Activated CD4-positive, alpha-beta T cell treated with anti-CD3 and anti-CD28 coated beads, Interleukin-2, Interleukin-4, amounts not matched to agents 100 ng/mL and 50 ng/mL, durations not matched to agents 16 hours and 8 hours (primary cell): ENCODE measurements around the gene ATRN.
"Not testable (repeated sequence)": the region's sequence is repeated elsewhere in the genome, so short reads cannot be mapped to it uniquely, and the experiment has no call there.

Source experiments
- DNase-seq: peaks from one replicate; pipeline ENCODE4 v3.0.0-alpha.2; 2020; ENCODE audit warnings: low spot score

The ATRN gene

DNA sequence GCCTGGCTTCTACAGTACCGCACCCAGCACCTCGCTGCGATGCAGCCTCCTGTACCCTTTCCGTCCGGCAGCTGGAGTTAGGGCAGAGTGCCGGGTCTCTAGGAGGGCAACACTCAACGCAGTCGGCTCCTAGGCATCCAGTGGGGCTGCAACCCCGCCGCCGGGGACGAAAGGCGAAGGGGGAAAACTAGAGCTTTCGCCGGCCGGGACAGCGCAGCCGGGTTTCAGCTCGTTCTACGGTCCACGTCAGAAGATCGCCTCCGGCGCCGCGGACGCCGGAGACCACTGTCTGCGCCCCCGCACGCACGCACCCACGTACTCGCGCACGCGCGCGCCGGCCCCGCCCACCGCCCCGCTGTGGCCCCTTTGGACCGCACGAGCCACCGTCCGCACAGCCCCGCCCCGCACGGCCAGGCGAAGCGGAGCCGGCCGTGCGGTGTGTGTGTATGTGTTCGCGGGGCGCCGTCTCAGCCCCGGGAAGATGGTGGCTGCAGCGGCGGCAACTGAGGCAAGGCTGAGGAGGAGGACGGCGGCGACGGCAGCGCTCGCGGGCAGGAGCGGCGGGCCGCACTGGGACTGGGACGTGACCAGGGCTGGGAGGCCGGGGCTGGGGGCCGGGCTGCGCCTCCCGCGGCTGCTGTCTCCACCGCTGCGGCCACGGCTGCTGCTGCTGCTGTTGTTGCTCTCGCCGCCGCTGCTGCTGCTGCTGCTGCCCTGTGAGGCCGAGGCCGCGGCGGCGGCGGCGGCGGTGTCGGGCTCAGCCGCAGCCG lies at the start of gene ATRN:
Gene ATRN, plus strand, starts transcription at position 392 of the 770 bp plus-strand sequence. Its CDS starts 90 bp downstream, at position 482.
- DNase-seq: peak; percentile 88

GRCh38 chr20:3421985-3422384 lies 48.8 kb upstream of the ATRN start:
- no peak for DNase-seq

GRCh38 chr20:3423126-3423525 lies 47.7 kb upstream of the ATRN start:
- DNase-seq: no peak

DNA sequence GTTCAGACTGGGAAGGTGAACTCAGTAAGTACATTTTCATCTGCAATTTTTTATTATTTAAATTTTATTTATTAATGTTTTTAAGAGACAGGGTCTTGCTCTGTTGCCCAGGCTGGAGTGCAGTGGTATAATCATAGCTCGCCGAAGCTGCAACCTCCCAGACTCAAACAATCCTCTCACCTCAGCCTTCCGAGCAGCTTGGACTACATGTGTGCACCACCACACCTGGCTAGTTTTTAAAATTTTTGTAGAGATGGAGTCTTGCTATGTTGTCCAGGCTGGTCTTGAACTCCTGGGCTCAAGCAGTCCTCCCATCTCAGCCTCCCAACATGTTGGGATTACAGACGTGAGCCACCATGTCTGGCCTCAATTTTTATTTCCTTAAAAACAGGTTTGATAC lies 44.1 kb upstream of the ATRN start:
- DNase-seq: not testable (repeated sequence)

DNA sequence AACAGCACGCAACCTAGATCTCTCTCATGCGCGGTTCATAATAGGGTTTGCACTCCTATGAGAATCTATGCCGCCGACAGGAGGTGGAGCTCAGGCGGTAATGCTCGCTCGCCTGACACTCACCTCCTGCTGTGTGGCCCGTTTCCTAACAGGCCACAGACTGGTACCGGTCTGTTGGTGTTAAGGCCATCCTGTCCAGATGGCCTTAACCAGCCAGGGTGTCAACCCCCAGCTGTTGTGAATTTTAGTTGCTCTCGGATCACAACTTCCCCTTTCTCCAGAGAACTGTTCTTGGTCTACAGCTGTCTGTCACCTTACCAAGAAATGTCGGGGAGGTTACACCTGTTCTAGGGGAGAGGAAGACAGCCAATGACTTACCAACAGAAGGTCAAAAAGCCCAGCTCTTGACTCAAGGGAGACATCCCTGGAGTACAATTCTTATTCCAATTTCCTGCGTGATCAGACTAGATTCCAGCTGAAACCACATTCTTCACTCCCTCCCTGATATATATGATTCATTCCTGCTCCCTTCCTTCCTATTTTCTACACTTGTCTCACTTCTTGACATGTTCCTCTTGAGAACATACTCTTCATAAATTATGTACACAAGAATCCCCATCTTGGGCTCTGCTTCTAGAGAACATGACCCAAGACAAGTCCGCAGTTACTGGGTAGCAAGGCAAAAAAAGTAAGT lies 40.3 kb upstream of the ATRN start:
- DNase-seq: no peak

- DNase-seq: no peak
These were observed 39.7 kb upstream of the ATRN start for GRCh38 chr20:3431109-3431508.

DNA sequence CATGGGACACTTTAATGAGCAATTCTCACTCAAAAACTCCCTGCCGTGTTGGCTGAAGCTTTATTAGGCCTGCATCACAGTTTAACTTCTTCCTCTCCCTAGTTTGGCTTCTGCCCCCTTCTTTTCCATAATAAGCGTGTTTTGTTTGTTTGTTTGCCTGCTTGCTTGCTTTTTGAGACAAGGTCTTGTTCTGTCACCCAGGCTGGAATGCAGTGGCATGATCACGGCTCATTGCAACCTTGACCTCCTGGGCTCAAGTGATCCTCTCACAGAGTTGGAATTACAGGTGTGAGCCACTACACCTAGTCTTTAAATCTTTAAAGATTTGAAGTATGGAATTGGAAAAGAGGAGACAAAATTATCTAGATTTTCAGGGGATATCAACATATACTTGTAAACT lies 38.0 kb upstream of the ATRN start:
- DNase-seq: no peak

GRCh38 chr20:3433744-3434143 lies 37.1 kb upstream of the ATRN start:
- DNase-seq: no peak

GRCh38 chr20:3434232-3434631 lies 36.6 kb upstream of the ATRN start:
- no peak for DNase-seq

DNA sequence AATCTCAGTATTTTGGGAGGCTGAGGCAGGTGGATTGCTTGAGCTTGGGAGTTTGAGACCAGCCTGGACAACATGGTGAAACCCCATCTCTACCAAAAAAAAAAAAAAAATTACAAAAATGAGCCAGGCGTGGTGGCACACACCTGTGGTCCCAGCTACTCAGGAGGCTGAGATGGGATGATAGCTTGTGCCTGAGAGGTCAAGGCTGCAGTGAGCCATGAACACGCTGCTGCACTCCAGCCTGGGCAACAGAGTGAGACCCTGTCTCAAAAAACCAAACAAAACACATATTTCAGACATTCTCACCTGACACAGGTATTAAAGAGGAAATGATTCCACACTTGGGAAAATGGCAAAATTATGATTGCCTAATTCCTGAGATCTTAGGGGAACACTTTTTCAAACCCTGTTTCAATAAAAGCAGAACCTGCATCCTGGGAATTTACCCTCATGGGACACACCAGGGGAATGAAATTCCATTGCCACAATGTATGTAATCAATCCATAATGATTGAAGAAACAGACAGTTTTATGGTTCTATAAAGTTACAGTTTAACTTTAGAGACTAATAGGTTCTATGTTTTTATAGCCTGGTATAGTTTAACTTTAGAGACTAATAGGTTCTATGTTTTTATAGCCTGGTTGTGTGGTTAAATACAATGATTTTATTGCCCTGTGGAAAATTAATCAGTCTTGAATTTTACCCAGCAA lies 33.8 kb upstream of the ATRN start:
- DNase-seq: no peak

DNA sequence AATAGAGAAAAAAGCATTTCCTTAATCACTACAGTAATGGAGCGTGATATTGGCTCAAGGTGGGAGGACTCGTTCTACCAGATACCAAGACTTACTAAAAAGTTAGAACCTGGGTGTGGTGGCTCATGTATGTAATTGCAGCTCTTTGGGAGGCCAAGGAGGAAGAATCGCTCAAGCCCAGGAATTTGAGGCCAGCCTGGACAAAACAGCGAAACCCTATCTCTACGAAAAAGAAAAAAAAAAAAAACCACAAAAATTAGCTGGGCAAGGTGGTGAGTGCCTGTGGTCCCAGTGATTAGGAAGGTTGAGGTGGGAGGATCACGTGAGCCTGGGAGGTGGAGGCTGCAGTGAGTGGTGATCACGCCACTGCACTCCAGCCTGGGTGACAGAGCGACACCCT lies 24.0 kb upstream of the ATRN start:
- DNase-seq: no peak

- DNase-seq: no peak
These were observed 23.5 kb upstream of the ATRN start for GRCh38 chr20:3447321-3447720.

DNA sequence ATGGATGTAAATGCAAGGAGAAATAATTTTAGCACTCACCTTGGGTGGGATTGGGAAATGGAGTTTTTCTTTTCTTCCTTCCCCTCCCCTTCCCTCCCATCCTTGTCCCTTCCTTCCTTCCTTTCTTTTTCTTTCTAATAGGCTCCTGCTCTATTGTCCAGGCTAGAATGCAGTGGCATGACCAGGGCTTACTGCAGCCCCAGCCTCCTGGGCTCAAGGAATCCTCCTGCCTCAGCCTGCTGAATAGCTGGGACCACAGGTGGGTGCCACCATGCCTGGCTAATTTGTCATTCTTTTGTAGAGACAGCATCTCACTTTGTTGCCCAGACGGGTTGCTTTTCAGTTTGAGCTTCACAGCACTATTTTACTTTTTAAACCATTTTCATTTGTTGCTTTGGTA lies 21.5 kb upstream of the ATRN start:
- no peak for DNase-seq

DNA sequence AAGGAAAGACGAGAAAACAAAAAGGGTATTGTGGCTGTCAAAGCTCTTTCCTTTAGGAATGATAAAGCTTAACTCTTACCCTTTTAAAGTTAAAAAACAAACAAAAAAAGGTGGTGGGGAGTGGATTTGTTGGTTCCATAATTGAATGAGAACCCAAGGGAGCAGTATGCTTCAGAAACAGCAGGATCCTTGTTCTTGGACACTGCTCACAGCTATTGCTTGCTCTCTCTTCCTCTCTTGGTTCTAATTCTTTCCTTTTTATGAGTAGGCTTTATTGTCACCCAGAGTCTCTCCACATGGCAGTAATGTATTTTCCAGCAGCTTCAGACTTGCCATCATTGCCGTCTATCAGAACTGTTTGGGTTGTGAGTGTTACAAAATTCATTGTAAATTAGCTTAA lies 18.7 kb upstream of the ATRN start:
- no peak for DNase-seq

- no peak for DNase-seq
These were observed 18.1 kb upstream of the ATRN start for GRCh38 chr20:3452690-3453089.

GRCh38 chr20:3454831-3455230 lies 16.0 kb upstream of the ATRN start:
- no peak for DNase-seq

- no peak for DNase-seq
These were observed 14.2 kb upstream of the ATRN start for GRCh38 chr20:3456648-3457047.

DNA sequence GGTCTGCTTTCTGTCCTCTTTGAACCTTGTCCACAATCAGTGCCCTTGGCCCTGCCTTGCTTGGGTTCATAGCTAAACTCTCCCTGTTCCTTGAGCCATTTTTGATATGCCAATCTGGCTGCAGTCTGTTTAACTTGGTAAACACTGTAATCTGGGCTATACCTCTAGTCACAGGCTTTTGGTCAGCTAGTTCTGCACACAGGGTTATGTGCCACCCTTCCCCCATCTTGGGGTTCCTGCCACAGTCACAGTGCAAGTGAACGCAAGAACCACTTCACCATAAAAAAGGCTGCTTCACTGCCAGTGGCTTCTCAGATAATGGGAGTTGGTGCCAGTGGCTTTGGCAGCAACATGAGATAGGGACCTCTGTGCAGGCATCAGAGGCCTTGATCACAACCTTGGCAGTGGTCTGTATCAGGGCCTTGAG lies 10.9 kb upstream of the ATRN start:
- DNase-seq: no peak

DNA sequence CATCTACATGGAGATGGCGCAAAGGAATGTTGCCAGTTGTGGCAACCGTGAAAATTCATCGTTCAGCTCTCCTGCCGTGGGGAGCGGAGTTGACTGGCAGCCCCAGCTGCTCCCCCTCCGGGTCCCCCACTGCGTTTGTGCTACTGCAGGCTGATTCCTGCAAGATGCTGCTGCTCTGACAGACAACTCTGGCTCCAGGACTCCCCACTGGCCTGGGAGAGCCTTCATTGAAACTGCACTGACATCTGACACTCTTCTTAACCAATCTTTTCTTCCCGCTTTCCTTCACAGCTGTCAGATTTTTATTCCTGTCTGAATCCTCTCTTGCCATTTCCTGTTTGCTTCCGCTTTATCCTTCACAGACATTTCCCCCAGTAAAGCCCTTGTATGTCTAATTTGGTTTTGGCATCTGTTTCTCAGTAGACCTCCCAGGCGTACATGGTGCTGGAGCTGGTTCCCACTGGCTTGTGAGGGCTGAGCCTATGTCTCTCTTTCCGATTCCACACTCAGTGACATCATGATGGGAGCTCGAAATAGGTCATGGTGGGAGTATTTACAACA lies 9.5 kb upstream of the ATRN start:
- no peak for DNase-seq

GRCh38 chr20:3461911-3462677 lies 8.7 kb upstream of the ATRN start:
- no peak for DNase-seq

DNA sequence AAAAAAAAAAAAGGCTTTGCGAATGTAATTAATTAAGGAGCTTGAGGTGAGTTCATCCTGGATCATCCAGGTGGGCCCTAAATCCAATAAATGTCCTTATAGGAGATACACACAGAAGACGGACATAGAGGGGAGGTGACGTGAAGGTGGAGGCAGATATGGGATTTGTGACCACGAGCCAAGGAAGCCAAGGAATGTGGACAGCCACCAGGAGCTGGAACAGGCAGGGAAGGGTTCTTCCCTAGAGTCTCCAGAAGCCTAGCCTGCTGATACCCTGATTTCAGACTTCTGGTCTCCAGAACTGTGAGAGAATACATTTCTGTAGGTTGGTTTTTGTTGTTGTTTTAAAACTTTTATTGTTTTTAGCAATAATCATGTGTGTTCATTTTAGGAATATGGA lies 6.7 kb upstream of the ATRN start:
- no peak for DNase-seq

DNA sequence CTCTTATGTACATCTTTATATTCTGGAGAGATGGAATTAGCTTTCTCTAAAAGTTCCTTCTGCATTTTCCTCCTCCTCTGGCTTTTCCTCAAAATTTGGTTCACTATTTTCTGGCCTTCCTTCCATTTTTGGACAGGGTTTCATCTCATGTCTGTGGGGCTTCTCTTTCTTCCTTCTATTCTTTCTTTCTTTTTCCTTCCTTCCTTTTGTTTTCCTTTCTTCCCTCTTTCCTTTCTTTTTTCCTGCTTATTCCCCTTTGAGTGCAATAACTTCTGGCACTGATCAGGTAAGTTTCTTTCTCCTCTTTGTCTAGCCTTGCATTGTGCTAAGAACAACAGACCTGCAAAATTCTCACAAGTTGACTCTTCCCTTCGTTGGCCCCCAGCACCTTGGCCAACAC lies 5.5 kb upstream of the ATRN start:
- no peak for DNase-seq
